H9 (cell line): Measurements from ENCODE around the gene TXNRD1. TPM values are rescaled to one million over a fixed set of nuclear protein-coding genes. Genes with fewer than 3 reads are reported as not detected.

ENCODE experiments used
- DNase-seq: peaks from one replicate; pipeline ENCODE4 v3.0.0-alpha.2; 2017
- H2AFZ ChIP-seq: one replicate; pipeline ENCODE4 v1.6.1; 2013; ENCODE audit warnings: mild to moderate bottlenecking, low read length, control low read depth, moderate library complexity
- H2AK5ac ChIP-seq: 2 replicates; pipeline ENCODE4 v1.6.1; 2013; ENCODE audit warnings: low read length, control low read depth, mixed read lengths; ENCODE audit not compliant: insufficient read length
- H2BK120ac ChIP-seq: one replicate; pipeline ENCODE4 v1.6.1; 2013; ENCODE audit warnings: low read depth, mild to moderate bottlenecking, low read length, control low read depth, inconsistent platforms; ENCODE audit not compliant: poor library complexity, severe bottlenecking
- H2BK12ac ChIP-seq: 2 replicates; pipeline ENCODE4 v1.6.1; 2013; ENCODE audit warnings: low read length, control low read depth, mixed read lengths, low read depth; ENCODE audit not compliant: insufficient read length
- H2BK15ac ChIP-seq: 2 replicates; pipeline ENCODE4 v1.6.1; 2013; ENCODE audit warnings: low read depth, low read length, control low read depth
- H2BK20ac ChIP-seq: one replicate; pipeline ENCODE4 v1.6.1; 2013; ENCODE audit warnings: low read depth, mild to moderate bottlenecking, low read length, control low read depth, inconsistent platforms; ENCODE audit not compliant: poor library complexity, severe bottlenecking
- H2BK5ac ChIP-seq: 2 replicates; pipeline ENCODE4 v1.6.1; 2013; ENCODE audit warnings: low read length, control low read depth, mixed read lengths; ENCODE audit not compliant: insufficient read length
- H3K14ac ChIP-seq: 2 replicates; pipeline ENCODE4 v1.6.1; 2013; ENCODE audit warnings: low read length, control low read depth; ENCODE audit not compliant: insufficient read depth
- H3K18ac ChIP-seq: 2 replicates; pipeline ENCODE4 v1.6.1; 2013; ENCODE audit warnings: low read depth, mild to moderate bottlenecking, mixed read lengths, low read length, control low read depth; ENCODE audit not compliant: insufficient read length
- H3K23ac ChIP-seq: 2 replicates; pipeline ENCODE4 v1.6.1; 2013; ENCODE audit warnings: low read length, control low read depth, mixed read lengths, low read depth; ENCODE audit not compliant: insufficient read length
- H3K23me2 ChIP-seq: 2 replicates; pipeline ENCODE4 v1.6.1; 2013; ENCODE audit warnings: low read depth, mild to moderate bottlenecking, mixed read lengths, low read length, control low read depth; ENCODE audit not compliant: insufficient read length, poor library complexity, severe bottlenecking
- H3K27ac ChIP-seq: 2 replicates; pipeline ENCODE4 v1.5.1; 2013; ENCODE audit warnings: low read length, control low read depth, mixed read lengths, low read depth; ENCODE audit not compliant: insufficient read length
- H3K27me3 ChIP-seq: 2 replicates; pipeline ENCODE4 v1.6.1; 2013; ENCODE audit warnings: low read length, control low read depth, inconsistent platforms; ENCODE audit not compliant: insufficient read depth
- H3K4ac ChIP-seq: 2 replicates; pipeline ENCODE4 v1.6.1; 2013; ENCODE audit warnings: low read depth, mild to moderate bottlenecking, control low read depth, inconsistent platforms, low read length, moderate library complexity
- H3K4me1 ChIP-seq: 2 replicates; pipeline ENCODE4 v1.6.1; 2013; ENCODE audit warnings: low read length, control low read depth, inconsistent platforms; ENCODE audit not compliant: insufficient read depth
- H3K4me2 ChIP-seq: 2 replicates; pipeline ENCODE4 v1.6.1; 2013; ENCODE audit warnings: low read length, control low read depth, mixed read lengths; ENCODE audit not compliant: insufficient read length, insufficient read depth
- H3K56ac ChIP-seq: 2 replicates; pipeline ENCODE4 v1.6.1; 2013; ENCODE audit warnings: low read depth, mild to moderate bottlenecking, mixed read lengths, low read length, control low read depth; ENCODE audit not compliant: insufficient read length
- H3K79me1 ChIP-seq: 2 replicates; pipeline ENCODE4 v1.6.1; 2013; ENCODE audit warnings: low read depth, mild to moderate bottlenecking, moderate library complexity, low read length, control low read depth, inconsistent platforms; ENCODE audit not compliant: insufficient read depth, poor library complexity, severe bottlenecking
- H3K79me2 ChIP-seq: 2 replicates; pipeline ENCODE4 v1.6.1; 2013; ENCODE audit warnings: low read length, control low read depth, inconsistent platforms; ENCODE audit not compliant: insufficient read depth
- H3K9ac ChIP-seq: 2 replicates; pipeline ENCODE4 v1.6.1; 2013; ENCODE audit warnings: low read length, control low read depth, mixed read lengths; ENCODE audit not compliant: insufficient read length; ENCODE audit errors: extremely low read depth
- H3K9me3 ChIP-seq: one replicate; pipeline ENCODE4 v1.6.1; 2013; ENCODE audit warnings: low read depth, low read length, inconsistent platforms; ENCODE audit not compliant: control insufficient read depth
- H3T11ph ChIP-seq: one replicate; pipeline ENCODE4 v1.6.1; 2013; ENCODE audit warnings: mild to moderate bottlenecking, low read length, control low read depth, inconsistent platforms
- H4K20me1 ChIP-seq: one replicate; pipeline ENCODE4 v1.6.1; 2013; ENCODE audit not compliant: control insufficient read depth, insufficient read length, insufficient read depth
- H4K5ac ChIP-seq: 2 replicates; pipeline ENCODE4 v1.6.1; 2013; ENCODE audit warnings: low read depth, mild to moderate bottlenecking, mixed read lengths, low read length, control low read depth; ENCODE audit not compliant: insufficient read length
- H4K8ac ChIP-seq: replicated peaks from 2 replicates; pipeline ENCODE4 v1.6.1; 2013; ENCODE audit warnings: low read length, control low read depth, mixed read lengths, low read depth; ENCODE audit not compliant: insufficient read length
- H4K91ac ChIP-seq: 2 replicates; pipeline ENCODE4 v1.6.1; 2013; ENCODE audit warnings: low read depth, mild to moderate bottlenecking, moderate library complexity, mixed read lengths, low read length, control low read depth; ENCODE audit not compliant: insufficient read length
- H3K27ac Mint-ChIP-seq, 3 experiments: 2 replicates in 2 of 3; 3 replicates in 1 of 3; pipeline ENCODE4 v1.8.0; 2020 to 2021; ENCODE audit warnings: mixed read lengths in 3 of 3, mild to moderate bottlenecking in 1 of 3, moderate library complexity in 1 of 3
- H3K27me3 Mint-ChIP-seq: 2 replicates; pipeline ENCODE4 v1.8.0; 2021; ENCODE audit warnings: low read depth, mild to moderate bottlenecking, moderate library complexity, mixed read lengths
- H3K36me3 Mint-ChIP-seq, 3 experiments: 2 replicates in 2 of 3; 3 replicates in 1 of 3; pipeline ENCODE4 v1.8.0; 2020 to 2021; ENCODE audit warnings: low read depth in 3 of 3, mixed read lengths in 3 of 3; ENCODE audit not compliant: insufficient read depth in 1 of 3
- H3K4me1 Mint-ChIP-seq, 2 experiments: 2 replicates each; pipeline ENCODE4 v1.8.0; 2020; ENCODE audit warnings: mixed read lengths in 2 of 2
- H3K4me3 Mint-ChIP-seq, 2 experiments: 2 replicates in 1 of 2; 3 replicates in 1 of 2; pipeline ENCODE4 v1.8.0; 2020 to 2021; ENCODE audit warnings: mild to moderate bottlenecking in 2 of 2, mixed read lengths in 2 of 2, moderate library complexity in 1 of 2
- H3K9me3 Mint-ChIP-seq, 2 experiments: 2 replicates in 1 of 2; 3 replicates in 1 of 2; pipeline ENCODE4 v1.8.0; 2020; ENCODE audit warnings: mild to moderate bottlenecking in 2 of 2, mixed read lengths in 2 of 2, moderate library complexity in 1 of 2
- WGBS: extraction: QIAGEN DNeasy Blood & Tissue Kit; methylation state at CpG from one replicate; pipeline ENCODE4 v1.1.7; 2013; ENCODE audit warnings: missing lambda C conversion rate, low lambda C conversion rate, mixed read lengths; ENCODE audit not compliant: insufficient read length; ENCODE audit errors: extremely low coverage; 5-methylcytosine and 5-hydroxymethylcytosine counted together
- total RNA-seq: library from RNA; stranded (reverse); gene quantifications from 2 replicates; pipeline ENCODE4 v1.2.1, GENCODE V29; 2021
- TF ChIP-seq, protein P1 (sequence below): fragments of 200-600 bp; sonication (generic); conservative IDR thresholded peaks from 3 replicates; pipeline ENCODE4 v1.8.0; 2021; ENCODE audit warnings: antibody characterized with exemption, mild to moderate bottlenecking

The TXNRD1 gene
- total RNA-seq, 1 experiment from 2014 or later, result 100 TPM

DNA sequence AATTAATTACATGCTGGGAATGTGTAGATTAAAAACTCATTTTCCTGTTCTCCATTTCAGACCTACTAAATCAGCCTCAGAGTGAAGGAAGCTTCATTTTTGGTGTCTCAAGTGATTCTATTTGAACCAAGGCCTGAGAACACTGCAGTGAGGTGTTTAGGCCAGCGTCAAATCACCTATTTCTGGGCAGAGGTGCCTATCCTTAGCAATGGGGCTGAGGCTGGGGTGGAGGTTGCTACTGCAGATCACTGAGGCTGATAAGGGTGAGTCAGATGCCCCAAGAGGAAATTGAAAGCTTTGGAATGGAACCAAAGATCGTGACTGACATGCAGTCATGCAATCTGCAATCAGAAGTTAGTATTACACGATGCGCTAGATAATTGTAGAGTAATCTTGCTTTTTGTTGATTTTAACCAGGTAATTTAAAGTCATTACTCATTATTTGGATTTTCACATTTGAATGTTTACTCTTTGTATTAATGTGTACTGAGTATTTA, 4.4 kb downstream of the TXNRD1 start:
- peaks cover 29% of the 10 kb centered on the region for H3K27me3 Mint-ChIP-seq
- no peak overlapping the region for H3K4ac ChIP-seq
- H3K4me2 ChIP-seq, result no peak overlapping the region

More for the DNA sequence above, 4.4 kb downstream of the TXNRD1 start:
- no peak for DNase-seq
- Histone ChIP-seq H4K8ac (no peak overlapping the region), H2AFZ (no peak overlapping the region), H3K79me2 (no peaks in the 10 kb centered on the region), H2BK20ac (no peak overlapping the region), H2AK5ac (no peak overlapping the region), H3K79me1 (no peaks in the 10 kb centered on the region), H3T11ph (no peak overlapping the region), H2BK5ac (no peak overlapping the region), H4K5ac (no peak overlapping the region), H3K9me3 (no peaks in the 10 kb centered on the region), H4K91ac (no peak overlapping the region), H3K27ac (no peak overlapping the region), H3K9ac (no peak overlapping the region), H3K14ac (no peak overlapping the region), H4K20me1 (no peaks in the 10 kb centered on the region), H3K23me2 (peaks cover 4% of the 10 kb centered on the region), H2BK120ac (no peak overlapping the region), H3K56ac (no peak overlapping the region), H3K18ac (no peak overlapping the region), H2BK12ac (no peak overlapping the region), H3K4me1 (no peaks in the 10 kb centered on the region), H2BK15ac (no peak overlapping the region), H3K27me3 (no peaks in the 10 kb centered on the region; the same call in 1 of the 2 replicates), H3K23ac (no peak overlapping the region)
- Mint-ChIP-seq H3K4me3 (no peak overlapping the region; a peak in 1 of 5 replicates), H3K9me3 (no peaks in the 10 kb centered on the region), H3K4me1 (peaks cover 6 to 8% of the 10 kb centered on the region in 2 experiments), H3K36me3 (peaks cover 0 to 4% (median 0%) of the 10 kb centered on the region in 3 experiments; a peak in 1 of 7 replicates), H3K27ac (no peak overlapping the region)
- TF ChIP-seq, protein P1, sequence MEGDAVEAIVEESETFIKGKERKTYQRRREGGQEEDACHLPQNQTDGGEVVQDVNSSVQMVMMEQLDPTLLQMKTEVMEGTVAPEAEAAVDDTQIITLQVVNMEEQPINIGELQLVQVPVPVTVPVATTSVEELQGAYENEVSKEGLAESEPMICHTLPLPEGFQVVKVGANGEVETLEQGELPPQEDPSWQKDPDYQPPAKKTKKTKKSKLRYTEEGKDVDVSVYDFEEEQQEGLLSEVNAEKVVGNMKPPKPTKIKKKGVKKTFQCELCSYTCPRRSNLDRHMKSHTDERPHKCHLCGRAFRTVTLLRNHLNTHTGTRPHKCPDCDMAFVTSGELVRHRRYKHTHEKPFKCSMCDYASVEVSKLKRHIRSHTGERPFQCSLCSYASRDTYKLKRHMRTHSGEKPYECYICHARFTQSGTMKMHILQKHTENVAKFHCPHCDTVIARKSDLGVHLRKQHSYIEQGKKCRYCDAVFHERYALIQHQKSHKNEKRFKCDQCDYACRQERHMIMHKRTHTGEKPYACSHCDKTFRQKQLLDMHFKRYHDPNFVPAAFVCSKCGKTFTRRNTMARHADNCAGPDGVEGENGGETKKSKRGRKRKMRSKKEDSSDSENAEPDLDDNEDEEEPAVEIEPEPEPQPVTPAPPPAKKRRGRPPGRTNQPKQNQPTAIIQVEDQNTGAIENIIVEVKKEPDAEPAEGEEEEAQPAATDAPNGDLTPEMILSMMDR, result no peak
- no CpG with 5 or more reads among the region's 4 CpGs for WGBS
